Glomerular visceral epithelial cell (primary cell): ENCODE data around the gene HOMER1.

ENCODE experiments used
- DNase-seq: peaks from one replicate; pipeline ENCODE4 v3.0.0-alpha.2; 2016; ENCODE audit errors: extremely low spot score

HOMER1 gene

GRCh38 chr5:79489773-79490172, 24.2 kb downstream of the HOMER1 start:
- no peak for DNase-seq

DNA sequence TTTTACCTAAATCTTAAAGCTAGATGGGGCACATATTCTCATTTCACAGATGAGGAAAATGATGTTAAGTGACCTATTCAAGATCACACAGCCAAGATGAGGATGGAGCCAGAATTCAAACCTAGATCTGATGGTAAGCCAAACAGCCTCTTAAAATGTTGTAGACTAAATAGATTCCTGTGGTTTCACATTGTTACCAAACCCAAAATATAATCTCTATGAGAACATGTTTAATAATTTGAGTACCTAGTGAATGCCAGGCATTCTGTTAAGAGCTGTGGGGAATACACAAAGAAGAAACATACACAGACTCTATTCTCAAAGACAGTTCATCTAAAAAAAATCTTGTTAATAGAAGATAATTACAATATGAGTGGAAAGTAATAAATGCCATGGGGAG, 25.2 kb downstream of the HOMER1 start:
- no peak for DNase-seq

DNA sequence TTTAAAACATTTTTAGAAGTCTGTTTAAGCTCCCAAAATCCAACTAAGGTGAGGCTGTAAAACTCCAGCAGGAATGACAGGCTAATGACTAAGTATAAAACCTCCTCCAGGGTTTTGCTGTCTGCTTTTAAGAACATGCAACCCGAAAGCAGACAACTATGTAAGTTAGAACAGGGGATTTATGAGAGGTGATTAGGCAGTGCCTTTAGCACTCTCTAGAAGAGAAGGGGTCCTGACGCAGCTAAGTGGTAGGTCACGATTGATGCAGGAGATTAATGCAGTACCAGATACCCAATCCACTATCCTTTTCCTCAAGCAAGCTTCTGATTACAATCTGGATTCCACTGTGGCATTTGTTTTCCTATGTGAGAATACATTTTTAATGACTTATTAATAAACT, 25.9 kb downstream of the HOMER1 start:
- no peak for DNase-seq

DNA sequence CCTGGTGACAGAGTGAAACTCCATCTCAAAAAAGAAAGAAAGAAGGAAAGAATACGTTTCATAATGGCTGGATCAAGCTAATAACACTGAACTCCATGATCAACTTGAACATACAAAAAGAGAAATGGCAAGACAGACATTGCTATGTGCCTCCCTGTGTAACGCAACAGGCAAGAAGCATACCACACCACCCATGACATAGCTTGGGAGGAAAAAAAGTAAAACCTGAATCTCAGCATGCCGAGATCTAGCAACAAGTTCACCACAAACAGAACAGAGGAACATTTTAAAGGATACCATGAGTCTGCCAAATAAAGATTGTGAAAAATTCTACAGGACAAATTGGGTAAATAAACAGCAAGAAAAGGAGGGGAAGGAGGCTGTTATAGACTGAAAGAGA, 26.7 kb downstream of the HOMER1 start:
- DNase-seq, result no peak

DNA sequence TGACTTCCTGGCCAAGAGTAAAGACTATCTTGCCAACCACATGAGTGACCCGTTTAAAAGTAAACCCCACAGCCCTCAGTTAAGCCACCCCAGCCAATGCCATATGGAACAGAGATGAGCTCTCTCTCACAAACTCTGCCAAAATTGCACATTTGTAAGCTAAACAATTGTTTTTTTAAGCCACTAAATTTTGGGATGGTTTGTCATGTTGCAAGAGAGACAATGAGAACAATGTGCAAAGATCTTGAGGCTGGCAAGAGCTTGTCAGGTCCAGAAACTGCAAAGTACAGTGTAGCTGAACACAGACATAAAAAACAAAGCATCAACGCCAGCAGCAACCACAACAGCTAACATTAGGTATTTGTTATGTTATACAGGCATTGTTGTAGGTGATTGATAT, 27.8 kb downstream of the HOMER1 start:
- DNase-seq, result no peak

GRCh38 chr5:79484731-79485130, 29.2 kb downstream of the HOMER1 start:
- DNase-seq, result no peak

GRCh38 chr5:79481574-79481973, 32.4 kb downstream of the HOMER1 start:
- DNase-seq, result no peak

DNA sequence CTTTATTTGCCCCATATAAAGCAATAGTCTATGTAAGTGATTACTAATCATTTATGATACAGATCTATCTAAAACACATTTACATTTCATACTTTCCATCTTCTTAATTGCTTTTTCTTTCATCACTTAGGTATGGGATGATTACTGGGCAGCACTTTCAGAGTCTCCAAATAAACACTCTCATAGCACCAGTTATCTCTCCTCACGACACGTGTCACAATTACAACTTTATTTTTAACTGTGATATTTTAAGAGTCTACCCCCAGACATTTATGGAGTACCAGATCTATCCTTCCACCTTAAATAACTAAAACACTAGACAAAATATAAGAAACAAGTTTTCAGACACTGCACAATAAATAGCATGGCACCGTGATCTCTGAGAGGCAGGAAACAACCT, 32.9 kb downstream of the HOMER1 start:
- no peak for DNase-seq

GRCh38 chr5:79475152-79475466, 38.8 kb downstream of the HOMER1 start:
- no peak for DNase-seq

GRCh38 chr5:79474367-79475151, 39.4 kb downstream of the HOMER1 start:
- no peak for DNase-seq

DNA sequence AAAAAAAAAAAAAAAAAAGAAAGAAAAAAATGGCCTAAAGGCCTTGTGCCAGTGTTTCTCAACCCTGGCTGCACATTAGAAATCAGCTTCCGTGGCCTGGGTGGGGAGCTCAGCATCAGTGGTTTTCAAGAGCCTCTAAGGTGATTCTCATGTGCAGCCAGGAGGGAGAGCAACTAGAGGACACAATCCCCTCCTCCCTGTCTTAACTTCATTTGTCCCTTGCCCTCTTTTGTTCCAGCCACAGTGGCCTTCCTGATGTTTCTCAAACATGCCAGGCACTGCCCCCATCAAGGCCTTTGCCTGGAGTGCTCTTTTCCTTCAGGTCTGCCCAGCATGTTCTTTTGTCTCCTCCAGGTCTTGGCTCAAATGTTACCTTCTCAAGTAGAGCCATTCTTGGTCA, 42.4 kb downstream of the HOMER1 start:
- DNase-seq, result no peak

DNA sequence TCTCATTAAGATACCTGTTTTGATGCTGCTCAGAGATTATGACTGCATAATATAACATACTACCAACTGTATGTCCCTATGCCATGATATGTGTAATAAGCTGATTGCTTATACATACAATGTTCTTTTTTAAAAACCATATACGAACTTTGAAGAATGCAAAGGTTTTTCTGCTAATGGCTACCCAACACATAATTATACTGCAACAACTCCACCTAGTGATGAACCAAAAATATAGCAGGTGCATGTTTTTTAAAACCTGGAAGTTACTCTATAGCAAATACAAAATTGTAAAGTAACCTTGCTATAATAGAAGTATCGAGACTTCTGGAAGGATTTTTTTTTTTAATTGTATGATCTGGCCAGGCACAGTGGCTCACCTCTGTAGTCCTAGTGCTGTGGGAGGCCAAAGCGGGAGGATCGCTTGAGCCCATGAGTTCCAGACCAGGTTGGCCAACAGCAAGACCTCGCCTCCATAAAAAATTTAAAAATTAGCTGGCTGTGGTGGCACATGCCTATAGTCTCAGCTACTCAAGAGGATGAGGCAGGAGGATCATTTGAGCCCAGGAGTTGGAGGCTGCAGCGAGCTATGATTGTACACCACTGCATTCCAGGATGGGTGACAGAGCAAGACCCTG, 49.1 kb downstream of the HOMER1 start:
- peak; percentile 29 for DNase-seq

DNA sequence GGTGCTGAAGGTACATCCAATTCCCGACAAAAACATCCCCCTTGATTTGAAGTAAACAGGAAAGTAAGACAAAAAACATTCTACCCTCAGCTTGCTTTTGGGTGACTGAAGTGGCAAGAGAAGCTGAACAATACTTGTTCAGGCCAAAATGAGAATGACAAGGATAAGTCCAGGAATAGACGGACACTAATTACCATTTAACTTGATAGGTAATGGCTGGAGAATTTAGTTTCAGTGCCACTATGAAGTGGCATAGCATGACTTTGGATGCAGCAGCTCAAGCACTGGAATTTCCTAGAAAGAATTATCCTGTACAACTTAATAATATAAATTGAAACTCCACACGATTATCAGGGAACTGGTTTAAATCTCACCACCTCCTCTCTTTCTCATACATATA, 49.7 kb downstream of the HOMER1 start:
- DNase-seq, result no peak

GRCh38 chr5:79459626-79460025, 54.3 kb downstream of the HOMER1 start:
- DNase-seq, result no peak

- DNase-seq, result no peak
Measured at GRCh38 chr5:79456890-79457583, 56.9 kb downstream of the HOMER1 start.

DNA sequence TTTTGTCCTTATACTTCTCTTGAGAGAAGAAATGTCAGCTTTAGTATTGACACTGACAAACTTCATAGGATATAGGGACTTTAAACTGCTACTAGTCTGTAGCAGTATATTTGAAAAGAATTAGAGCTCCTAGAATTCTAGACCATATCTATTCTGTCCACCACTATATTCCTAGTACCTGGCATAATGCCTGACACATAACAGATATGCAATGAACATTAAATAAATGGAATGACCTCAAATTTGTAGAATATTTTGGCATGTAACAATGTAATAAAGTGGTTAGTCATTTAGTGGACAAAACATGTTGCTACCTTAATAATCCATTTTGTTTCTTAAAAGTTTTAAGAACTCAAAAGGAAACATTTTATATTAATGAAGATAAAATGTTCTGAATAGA, 57.5 kb downstream of the HOMER1 start:
- DNase-seq, result no peak

GRCh38 chr5:79454043-79454442, 59.9 kb downstream of the HOMER1 start:
- DNase-seq, result no peak

DNA sequence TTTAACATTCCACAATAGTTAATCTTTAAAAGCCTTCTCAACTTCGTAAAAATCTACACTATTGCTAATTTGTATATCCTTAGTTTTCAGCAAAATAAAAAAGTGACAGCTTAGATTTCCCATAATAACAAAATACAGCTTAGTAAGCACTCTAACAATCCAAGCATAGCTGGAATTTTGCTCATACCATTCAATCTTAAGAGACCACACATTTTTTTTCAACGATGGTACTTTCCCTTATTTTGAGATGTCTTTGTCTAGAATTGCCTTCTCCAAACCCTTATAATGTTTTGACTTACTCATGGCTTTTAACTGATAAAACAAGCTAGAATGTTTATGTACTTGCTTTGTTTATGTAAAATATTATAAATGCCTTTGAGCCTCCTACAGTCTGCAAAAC, 65.6 kb downstream of the HOMER1 start:
- DNase-seq, result peak; percentile 7

GRCh38 chr5:79436821-79437220, 77.1 kb downstream of the HOMER1 start:
- DNase-seq, result no peak

- DNase-seq, result peak; percentile 21
Measured at GRCh38 chr5:79436224-79436623, 77.7 kb downstream of the HOMER1 start.

GRCh38 chr5:79430196-79430595, 83.7 kb downstream of the HOMER1 start:
- no peak for DNase-seq

- DNase-seq, result no peak
Measured at GRCh38 chr5:79423296-79423695, 90.6 kb downstream of the HOMER1 start.

DNA sequence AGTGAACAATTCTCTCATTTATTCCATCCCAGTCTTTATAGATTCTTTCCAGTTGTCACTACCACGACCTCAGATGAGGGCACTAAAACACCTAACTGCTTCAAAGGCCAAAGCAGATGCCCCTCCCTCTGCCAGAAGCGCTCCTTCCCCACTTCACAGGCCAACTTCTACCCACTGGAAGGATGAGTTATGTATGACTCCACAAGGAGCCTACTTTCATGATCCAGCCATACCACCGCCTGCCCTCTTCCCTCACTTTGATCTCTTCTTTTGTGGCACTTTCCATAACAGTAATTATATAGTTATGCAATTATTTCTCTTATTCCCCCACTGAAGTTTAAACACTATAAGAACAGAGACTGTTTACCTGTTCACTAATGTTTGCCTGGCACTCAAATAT, 93.7 kb downstream of the HOMER1 start:
- DNase-seq, result no peak
